NCI-H1694 (cell line): ENCODE data around the gene PRSS57.
"Not testable (repeated sequence)": the region's sequence is repeated elsewhere in the genome, so short reads cannot be mapped to it uniquely, and the experiment has no call there.

Experiments used
- DNase-seq: peaks from one replicate; lab custom pipeline; 2025; lab: John Stamatoyannopoulos, UW

PRSS57 gene

GRCh38 chr19:723247-723646 is 28.0 kb upstream of the PRSS57 start:
- no peak for DNase-seq

DNA sequence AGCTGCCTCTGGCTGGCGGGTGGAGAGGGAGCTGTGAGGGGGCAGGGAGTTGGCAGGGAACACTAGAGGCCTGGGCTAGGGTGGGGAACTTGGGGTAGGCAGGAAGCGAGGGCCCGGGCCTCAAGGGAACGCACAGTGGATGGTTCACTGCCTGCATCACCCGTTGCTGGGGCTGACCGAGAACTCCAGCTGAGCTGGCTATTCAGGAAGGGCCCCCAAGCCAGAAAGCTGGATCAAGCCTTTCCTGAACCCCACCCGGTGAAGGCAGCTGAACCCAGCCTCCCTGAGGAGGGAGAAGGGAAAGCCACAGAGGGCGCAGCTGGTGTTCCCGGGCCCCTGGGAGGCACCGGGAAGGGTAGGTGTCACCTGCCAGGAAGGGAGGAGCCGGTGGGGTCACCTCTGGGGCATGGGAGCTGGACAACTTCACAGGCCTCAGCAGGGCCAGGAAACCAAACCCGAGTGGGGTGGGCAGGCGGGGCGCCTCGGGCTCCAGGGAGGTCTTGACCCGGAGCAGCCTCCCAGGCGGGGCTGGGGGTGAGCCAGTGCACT is 27.4 kb upstream of the PRSS57 start:
- no peak for DNase-seq

GRCh38 chr19:720345-721160 is 25.3 kb upstream of the PRSS57 start:
- DNase-seq = no peak

DNA sequence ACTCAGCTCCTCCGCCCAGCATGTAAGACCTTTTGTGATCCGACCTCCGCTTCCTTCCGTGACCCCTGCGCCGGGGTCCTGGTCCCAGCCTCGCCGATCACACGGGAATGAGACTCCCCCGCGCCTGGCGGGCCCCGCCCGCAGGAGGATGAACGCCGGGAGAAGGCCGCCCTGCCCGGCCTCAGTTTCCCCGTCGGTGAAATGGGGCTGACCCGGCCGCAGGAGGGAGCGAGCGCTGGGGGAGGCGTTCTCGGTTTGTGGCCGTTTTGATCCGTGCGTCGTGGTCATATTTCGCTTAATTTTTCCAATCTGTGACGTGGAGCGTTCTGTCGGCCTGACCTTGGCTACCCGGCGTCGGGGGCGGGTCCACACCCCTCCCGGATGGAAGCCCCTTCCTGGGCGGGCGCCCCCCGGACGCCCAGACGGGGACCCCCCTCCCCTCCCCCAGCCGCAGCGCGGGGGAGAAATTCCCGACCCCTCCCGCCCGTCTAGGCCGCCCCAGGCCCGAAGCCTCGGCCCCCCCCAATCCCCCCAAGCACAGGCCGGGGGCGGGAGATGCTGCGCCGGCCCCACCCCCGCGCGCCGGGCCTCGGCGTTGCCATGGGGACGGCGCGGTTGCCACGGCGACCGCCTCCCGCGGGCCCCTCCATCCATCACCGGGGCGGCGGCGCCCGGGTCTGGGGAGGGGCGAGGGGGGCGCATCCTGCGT is 24.5 kb upstream of the PRSS57 start:
- DNase-seq = no peak

DNA sequence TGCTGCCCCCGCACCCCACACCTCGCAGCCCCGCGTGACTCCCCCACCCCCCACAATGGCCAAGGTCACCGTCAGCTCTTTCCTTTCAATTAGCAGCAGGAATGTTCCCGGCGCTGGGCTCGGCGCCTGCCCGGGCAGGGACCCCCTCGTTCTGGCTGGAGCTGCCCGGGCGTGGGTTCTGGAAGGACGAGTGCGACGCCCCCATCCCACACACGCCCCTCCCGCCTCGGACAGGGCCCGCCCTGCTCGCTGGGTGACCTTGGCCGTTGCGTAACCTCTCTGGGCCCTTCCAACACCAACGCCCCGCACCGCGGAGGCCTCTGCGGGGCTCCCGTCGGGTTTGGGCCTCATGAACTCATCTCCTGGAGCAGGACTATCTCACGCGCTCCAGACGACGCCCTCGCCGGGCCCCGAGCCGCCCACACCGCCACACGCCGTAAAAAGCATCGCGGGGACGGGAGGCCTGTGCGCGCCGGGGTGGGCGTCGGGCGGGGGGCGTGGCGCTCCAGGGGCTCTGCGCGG is 23.8 kb upstream of the PRSS57 start:
- no peak for DNase-seq

DNA sequence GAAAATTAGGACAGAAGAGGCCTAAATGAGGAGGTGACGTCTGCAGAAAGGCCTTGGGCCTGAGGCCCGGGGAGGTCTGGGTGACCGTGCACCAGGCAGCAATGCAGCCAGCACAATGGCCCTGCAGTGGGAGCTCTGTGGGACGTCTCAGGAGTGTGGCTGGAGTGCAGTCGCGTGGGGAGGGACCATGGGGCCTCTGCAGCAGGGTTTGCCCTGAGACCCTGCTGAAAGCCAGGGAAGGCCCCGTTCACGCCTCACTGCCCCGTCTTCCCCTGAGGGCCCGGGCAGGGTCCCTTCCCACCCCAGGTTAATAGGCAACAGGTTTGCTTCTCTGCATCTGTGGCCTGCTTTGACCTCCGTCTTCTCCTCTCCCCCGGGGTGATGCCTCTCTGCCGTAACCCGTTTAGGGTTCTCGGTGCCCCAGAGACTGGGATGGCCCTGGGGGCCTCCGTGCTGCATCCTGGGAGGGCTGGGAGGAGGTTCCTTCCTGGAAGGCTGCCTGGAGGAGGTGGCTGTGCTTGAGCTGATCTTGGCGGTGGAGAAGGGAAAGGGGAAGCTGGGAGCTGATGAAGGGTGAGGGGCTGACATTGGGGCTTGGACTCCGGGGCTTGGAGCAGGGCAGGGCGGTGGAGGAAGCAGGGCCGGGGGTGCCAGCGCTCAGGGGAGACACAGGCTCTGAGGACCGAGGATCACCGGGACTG is 23.1 kb upstream of the PRSS57 start:
- DNase-seq = no peak

DNA sequence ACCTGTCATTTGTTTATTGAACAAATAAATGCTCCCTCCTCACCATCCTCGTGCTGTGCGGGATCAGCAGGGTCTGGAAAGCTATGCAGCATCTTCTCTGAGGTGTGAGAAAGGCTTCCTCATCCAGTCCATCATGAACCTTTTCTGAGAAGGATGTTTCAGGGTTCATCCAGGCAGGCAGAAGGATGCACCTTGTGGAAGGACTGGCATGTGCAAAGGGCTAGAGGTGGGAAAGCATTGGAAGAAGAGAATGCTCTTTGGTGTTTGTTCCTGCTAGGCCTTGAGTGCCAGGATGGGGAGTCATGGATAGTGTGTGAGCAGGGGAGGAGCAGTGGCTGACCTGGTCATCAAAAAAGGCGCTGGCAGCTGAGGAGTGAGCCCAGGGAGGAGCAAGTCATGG is 20.1 kb upstream of the PRSS57 start:
- DNase-seq = no peak

GRCh38 chr19:711254-711653 is 16.0 kb upstream of the PRSS57 start:
- no peak for DNase-seq

DNA sequence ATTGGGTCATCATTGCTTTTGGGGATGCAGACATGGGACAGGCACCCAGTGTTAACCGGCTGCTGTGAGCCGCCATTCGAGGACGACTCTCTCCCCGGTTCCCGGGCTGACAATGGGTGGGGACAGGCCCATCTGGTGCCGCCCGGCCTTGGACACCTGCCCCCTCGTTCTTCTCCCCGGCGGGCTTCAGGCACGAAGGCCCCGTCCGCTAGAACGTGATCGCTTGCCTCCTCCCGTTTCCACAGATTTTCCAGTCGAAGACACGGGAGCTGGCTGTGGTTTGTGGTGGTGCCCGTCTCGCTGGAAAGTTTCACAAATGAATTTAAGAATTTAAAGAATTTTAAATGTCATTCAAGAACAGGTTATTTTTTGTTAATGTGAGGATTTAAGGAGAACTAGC is 15.5 kb upstream of the PRSS57 start:
- DNase-seq = no peak

- no peak for DNase-seq
These were observed 14.8 kb upstream of the PRSS57 start for GRCh38 chr19:709965-710571.

GRCh38 chr19:709196-709964 is 14.1 kb upstream of the PRSS57 start:
- DNase-seq = no peak

- DNase-seq = no peak
These were observed 13.2 kb upstream of the PRSS57 start, which contains the start of gene PALM for GRCh38 chr19:708154-709143. TSS of gene PALM (plus strand) at chr19:708935. CDS start at chr19:709147, 212 bp downstream.

- DNase-seq = no peak
These were observed 9.1 kb upstream of the PRSS57 start for GRCh38 chr19:704447-704741.

DNA sequence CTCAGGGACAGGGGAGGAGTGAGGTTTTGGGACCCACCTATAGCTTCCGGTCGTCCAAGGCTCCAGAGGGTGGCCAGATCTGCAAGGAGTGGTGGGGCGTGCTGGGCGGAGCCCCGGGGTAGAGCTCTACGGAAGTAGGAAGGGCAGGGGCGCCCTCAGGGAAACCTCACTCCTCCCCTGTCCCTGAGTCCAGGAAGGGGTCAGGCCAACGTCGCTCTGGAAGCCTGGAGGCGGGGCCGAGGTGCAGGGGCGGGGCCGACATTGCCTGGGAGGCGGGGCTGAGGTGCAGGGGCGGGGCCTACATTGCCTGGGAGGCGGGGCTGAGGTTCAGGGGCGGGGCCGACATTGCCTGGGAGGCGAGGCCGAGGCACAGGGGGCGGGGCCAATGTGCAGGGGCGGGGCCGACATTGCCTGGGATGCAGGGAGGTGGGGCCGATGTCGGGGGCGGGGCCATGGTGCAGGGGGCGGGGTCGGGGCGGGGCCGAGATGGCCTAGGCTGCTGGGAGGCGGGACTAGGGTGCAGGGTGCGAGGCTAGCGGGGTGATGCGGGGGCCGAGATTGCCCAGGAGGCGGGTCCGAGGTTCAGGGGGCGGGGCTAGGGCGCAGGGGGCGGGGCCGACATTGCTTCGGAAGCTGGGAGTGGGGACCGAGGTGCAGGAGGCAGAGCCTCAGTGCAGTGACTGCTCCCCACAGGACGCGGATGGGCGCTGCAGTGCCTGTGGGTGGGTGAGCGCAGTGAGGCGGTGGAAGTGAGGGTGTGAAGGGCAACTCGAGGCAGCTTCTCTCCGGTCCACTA is 8.6 kb upstream of the PRSS57 start:
- DNase-seq = no peak

DNA sequence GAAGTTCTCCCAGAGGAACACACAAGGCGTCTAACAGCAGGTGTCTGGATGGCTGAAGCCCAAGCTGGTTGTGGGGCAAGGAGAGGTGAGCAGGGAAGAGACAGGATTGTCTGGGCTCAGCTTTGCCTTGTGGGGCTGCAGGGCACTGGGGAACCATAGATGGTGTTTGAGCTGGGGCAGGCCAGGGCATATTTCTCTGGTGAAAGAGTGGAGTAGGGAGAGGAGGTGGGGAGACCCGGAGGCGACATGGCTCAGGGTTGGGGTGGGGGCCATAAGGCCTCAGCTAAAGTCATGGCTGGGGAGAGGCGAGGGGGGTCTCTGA is 8.0 kb upstream of the PRSS57 start:
- no peak for DNase-seq

DNA sequence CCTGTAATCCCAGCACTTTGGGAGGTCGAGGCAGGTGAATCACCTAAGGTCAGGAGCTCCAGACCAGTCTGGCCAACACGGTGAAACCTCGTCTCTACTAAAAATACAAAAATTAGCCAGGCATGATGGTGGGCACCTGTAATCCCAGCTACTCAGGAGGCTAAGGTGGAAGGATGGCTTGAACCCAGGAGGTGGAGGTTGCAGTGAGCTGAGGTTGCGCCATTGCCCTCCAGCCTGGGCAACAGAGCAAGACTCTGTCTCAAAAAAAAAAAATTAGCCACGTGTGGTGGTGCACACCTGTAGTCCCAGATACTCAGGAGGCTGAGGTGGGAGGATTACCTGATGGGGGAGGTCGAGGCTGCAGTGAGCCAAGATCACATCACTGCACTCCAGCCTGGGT is 7.6 kb upstream of the PRSS57 start:
- not testable (repeated sequence) for DNase-seq

DNA sequence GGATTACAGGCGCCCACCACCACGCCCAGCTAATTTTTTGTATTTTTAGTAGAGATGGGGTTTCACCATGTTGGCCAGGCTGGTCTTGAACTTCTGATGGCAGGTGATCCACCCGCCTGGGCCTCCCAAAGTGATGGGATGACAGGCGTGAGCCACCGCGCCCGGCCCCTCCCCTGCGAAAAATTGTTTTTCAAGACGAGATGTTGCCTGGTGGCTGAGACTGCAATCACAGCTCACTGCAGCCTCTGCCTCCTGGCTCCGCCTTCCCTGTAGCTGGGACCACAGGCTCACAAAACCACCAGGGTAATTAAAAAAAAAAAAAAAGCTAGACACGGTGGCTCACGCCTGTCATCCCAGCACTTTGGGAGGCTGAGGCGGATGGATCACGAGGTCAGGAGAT is 4.6 kb upstream of the PRSS57 start:
- not testable (repeated sequence) for DNase-seq

DNA sequence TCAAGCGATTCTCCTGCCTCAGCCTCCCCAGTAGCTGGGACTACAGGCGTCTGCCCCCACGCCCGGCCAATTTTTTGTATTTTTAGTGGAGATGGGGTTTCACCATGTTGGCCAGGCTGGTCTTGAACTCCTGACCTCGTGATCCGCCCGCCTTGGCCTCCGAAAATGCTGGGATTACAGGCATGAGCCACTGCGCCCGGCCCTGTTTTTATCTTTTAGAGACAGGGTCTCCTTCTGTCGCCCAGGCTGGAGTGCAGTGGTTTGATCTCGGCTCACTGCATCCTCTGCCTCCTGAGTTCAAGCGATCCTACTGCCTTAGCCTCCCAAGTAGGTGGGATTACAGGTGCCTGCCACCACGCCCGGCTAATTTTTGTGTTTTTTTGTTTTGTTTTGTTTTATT is 3.3 kb upstream of the PRSS57 start:
- DNase-seq = not testable (repeated sequence)
